ENCODE measurements around the gene RCVRN. TPM values are rescaled to one million over a fixed set of nuclear protein-coding genes. Genes with fewer than 3 reads are reported as not detected.

RCVRN gene
- total RNA-seq, 2 experiments from 2014 or later = not detected

DNA sequence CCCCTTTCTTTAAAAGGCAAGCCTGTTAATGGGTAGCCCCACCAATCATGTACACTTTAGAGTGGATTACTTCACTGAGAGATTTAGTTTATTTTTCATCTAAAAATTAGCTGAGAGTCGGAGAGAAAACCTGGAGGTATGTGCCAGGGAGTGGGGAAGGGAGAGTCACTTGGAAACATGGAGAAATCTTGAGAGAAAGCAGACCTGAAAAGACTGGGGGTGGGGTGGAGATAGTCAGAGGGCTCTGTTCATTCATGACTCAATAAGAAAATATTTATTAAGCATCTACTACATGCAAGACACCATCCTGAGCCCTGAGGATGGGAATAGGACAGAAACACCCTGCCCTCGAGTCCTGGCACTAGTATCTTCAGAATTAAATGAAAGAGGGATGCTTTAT is 27.4 kb upstream of the RCVRN start:
- H3K4me3 Mint-ChIP-seq = no peak overlapping the region
- TF ChIP-seq, protein P1, sequence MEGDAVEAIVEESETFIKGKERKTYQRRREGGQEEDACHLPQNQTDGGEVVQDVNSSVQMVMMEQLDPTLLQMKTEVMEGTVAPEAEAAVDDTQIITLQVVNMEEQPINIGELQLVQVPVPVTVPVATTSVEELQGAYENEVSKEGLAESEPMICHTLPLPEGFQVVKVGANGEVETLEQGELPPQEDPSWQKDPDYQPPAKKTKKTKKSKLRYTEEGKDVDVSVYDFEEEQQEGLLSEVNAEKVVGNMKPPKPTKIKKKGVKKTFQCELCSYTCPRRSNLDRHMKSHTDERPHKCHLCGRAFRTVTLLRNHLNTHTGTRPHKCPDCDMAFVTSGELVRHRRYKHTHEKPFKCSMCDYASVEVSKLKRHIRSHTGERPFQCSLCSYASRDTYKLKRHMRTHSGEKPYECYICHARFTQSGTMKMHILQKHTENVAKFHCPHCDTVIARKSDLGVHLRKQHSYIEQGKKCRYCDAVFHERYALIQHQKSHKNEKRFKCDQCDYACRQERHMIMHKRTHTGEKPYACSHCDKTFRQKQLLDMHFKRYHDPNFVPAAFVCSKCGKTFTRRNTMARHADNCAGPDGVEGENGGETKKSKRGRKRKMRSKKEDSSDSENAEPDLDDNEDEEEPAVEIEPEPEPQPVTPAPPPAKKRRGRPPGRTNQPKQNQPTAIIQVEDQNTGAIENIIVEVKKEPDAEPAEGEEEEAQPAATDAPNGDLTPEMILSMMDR (IDR thresholded peaks at IDR 0.05) = no peak
- ATAC-seq (no peak), DNase-seq (no peak)
- no peaks in the 10 kb centered on the region for H3K9me3 Mint-ChIP-seq
- H3K27me3 Mint-ChIP-seq = no peaks in the 10 kb centered on the region
- POLR2A ChIA-PET = no interaction called here
- H3K4me1 Mint-ChIP-seq (ENCODE audit: low read depth) = no peaks in the 10 kb centered on the region
- CTCF ChIA-PET = no interaction called here
- intact Hi-C loops (cut with micrococcal nuclease) = no loop called here
- no peak overlapping the region for H3K27ac Mint-ChIP-seq
- H3K36me3 Mint-ChIP-seq (ENCODE audit: low read depth) = no peaks in the 10 kb centered on the region

DNA sequence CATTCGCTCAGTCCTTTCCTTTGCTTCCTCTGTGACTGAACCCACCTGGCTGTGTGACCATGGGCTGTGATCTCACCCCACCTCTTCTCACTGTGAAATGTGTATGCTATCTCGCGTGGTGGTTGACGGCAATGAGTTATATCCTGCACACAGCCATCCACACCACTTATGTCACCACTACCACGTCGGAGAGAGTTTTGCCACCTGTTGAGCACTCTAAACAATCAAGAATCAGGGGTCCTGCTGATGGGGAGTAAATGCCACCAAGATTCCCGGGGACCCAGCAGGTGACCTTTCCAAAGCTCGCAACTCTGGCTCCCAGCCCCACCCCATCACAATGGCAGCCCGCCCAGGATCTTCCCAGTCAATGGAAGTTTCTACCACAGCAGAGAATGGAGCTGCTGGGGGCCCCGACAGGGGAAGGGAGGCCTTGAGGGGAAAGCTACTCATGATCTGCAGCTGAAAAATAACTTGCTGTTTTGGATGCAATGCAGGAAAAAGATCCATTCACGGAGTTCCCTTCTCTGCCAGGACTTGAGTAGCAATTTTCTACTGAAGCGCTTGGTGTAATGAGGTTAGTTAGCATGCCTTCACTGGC is 26.2 kb upstream of the RCVRN start:
- Mint-ChIP-seq H3K9me3 (no peaks in the 10 kb centered on the region), H3K4me3 (no peak overlapping the region), H3K36me3 (ENCODE audit: low read depth) (no peaks in the 10 kb centered on the region), H3K27ac (no peak overlapping the region), H3K27me3 (no peaks in the 10 kb centered on the region), H3K4me1 (ENCODE audit: low read depth) (no peaks in the 10 kb centered on the region)
- ChIA-PET CTCF (no interaction called here), POLR2A (no interaction called here)
- TF ChIP-seq, protein P1 (IDR thresholded peaks at IDR 0.05) = no peak
- intact Hi-C loops (cut with micrococcal nuclease) = no loop called here
- no peak for ATAC-seq
- no peak for DNase-seq

DNA sequence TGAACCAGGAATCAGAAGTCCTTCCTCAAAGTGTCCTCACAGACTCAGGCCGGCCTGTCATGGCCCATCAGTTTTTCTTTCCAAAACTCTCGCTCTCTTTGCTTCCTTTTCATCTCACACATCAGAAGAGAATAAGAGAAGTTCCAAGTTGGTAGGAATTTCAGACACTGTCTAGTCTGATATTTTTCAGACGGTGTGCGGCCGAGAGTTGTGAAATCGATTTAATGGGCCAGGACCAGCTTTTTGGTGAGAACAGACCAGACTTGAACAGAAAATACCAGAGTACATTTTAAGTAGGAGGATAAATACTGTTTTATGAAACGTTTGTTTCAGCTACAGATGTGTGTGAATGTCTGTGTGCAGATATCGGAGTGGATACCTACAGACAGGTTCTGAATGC is 24.8 kb upstream of the RCVRN start:
- no peaks in the 10 kb centered on the region for H3K9me3 Mint-ChIP-seq
- H3K4me1 Mint-ChIP-seq (ENCODE audit: low read depth) = no peaks in the 10 kb centered on the region
- no peak overlapping the region for H3K27ac Mint-ChIP-seq
- intact Hi-C loops (cut with micrococcal nuclease) = loop anchor here (10.0 kb wide), 2 partner anchors 295 to 685 kb away; no protein-coding TSS in a partner anchor
- TF ChIP-seq, protein P1 (IDR thresholded peaks at IDR 0.05) = no peak
- no peaks in the 10 kb centered on the region for H3K36me3 Mint-ChIP-seq (ENCODE audit: low read depth)
- POLR2A ChIA-PET = no interaction called here
- DNase-seq (no peak), ATAC-seq (no peak)
- CTCF ChIA-PET = no interaction called here
- no peak overlapping the region for H3K4me3 Mint-ChIP-seq
- H3K27me3 Mint-ChIP-seq = no peaks in the 10 kb centered on the region

DNA sequence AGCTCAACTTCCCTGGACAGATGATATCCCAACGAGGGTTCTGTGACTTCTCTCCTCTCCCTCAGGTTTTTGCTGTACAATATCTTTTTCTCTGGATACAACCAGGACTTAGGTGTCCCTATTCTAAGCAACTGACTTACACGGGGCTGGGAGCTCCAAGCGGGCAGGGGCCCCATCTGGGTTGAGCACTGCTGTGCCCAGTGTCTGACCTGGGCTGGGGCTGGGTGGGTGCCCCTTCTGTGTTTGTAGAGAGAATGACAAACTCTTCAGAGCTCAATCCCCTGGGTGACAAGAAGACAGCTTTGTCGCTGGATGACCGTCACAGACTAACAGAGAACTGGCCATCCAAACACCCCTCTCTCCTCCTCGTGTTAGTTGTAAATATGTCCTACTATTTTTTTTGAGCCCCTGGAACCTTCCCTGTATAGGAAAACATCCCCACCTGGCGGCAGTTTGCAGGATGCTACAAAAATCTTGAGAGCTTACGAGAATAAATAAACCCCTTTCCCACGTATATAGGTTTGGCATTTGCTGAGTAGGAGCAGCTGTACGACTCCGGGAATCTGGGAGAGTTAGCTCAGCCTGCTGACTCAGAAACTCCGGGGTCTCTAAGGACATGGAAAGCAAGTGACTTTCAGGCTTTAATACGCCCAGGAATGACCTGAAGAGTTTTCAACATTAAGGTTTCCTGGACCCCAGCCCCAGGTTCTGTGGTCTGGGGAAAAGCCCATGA is 23.7 kb upstream of the RCVRN start:
- CTCF ChIA-PET = no interaction called here

More for the DNA sequence above, 23.7 kb upstream of the RCVRN start:
- Mint-ChIP-seq H3K4me3 (no peak overlapping the region), H3K36me3 (ENCODE audit: low read depth) (no peaks in the 10 kb centered on the region), H3K27ac (no peak overlapping the region), H3K4me1 (ENCODE audit: low read depth) (no peaks in the 10 kb centered on the region), H3K9me3 (no peaks in the 10 kb centered on the region), H3K27me3 (no peaks in the 10 kb centered on the region)
- TF ChIP-seq, protein P1 (IDR thresholded peaks at IDR 0.05) = no peak
- POLR2A ChIA-PET = no interaction called here
- intact Hi-C loops (cut with micrococcal nuclease) = loop anchor here (10.0 kb wide), 2 partner anchors 296 to 686 kb away; no protein-coding TSS in a partner anchor
- ATAC-seq (no peak), DNase-seq (no peak)

Data from activated CD8-positive, alpha-beta T cell treated with anti-CD3 and anti-CD28 coated beads for 36 hours (primary cell).